ENCODE data around the gene PCGF3.
"Not testable (repeated sequence)": the region's sequence is repeated elsewhere in the genome, so short reads cannot be mapped to it uniquely, and the experiment has no call there.

PCGF3 gene

DNA sequence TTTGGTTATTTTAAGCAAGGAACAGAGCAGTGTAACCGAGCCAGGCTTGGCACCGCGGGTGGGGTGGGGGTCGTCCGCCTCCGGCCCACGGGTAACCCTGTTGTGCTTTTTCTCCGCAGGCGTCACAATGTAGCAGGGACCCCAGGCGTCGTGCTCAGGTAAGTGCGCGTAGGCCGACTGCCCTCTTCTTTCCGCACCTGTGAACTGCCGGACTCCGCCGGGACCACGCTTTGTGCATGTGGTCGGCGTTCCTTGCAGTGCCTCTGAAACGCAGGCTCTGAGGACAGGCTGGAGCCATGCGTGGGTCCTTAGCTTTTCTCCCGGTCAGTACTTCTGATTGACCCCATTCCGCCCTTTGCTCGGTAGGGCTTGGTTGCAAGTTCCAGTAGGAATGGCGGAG, 24.9 kb downstream of the PCGF3 start:
- Histone ChIP-seq H3K79me2 (ENCODE audit: insufficient read depth, low read length) (peaks cover 35% of the 10 kb centered on the region; the same call in 1 of the 2 replicates), H3K27me3 (ENCODE audit: insufficient read depth, low read length, poor library complexity, severe bottlenecking) (no peaks in the 10 kb centered on the region), H3K4me1 (ENCODE audit: insufficient read depth, low read length, poor library complexity, severe bottlenecking) (no peaks in the 10 kb centered on the region), H3K4me3 (ENCODE audit: low read length, poor library complexity, severe bottlenecking) (no peak overlapping the region), H3K4me2 (ENCODE audit: low read depth, low read length, poor library complexity, severe bottlenecking) (no peak overlapping the region), H3K9ac (ENCODE audit: low read depth, low read length, poor library complexity, severe bottlenecking) (no peak overlapping the region), H2AFZ (ENCODE audit: low read length) (no peak overlapping the region), H4K20me1 (ENCODE audit: insufficient read depth, low read length, poor library complexity, severe bottlenecking) (peaks cover 23% of the 10 kb centered on the region), H3F3A (ENCODE audit: low read depth) (no peaks in the 10 kb centered on the region), H3K36me3 (ENCODE audit: insufficient read depth, low read length) (peaks cover 42% of the 10 kb centered on the region; the same call in 1 of the 2 replicates), H3K9me3 (ENCODE audit: insufficient read depth, low read depth, low read length) (no peaks in the 10 kb centered on the region), H3K9me2 (replicated peaks; ENCODE audit: low read depth, low read length) (no peaks in the 10 kb centered on the region)
- TF ChIP-seq, protein P1, sequence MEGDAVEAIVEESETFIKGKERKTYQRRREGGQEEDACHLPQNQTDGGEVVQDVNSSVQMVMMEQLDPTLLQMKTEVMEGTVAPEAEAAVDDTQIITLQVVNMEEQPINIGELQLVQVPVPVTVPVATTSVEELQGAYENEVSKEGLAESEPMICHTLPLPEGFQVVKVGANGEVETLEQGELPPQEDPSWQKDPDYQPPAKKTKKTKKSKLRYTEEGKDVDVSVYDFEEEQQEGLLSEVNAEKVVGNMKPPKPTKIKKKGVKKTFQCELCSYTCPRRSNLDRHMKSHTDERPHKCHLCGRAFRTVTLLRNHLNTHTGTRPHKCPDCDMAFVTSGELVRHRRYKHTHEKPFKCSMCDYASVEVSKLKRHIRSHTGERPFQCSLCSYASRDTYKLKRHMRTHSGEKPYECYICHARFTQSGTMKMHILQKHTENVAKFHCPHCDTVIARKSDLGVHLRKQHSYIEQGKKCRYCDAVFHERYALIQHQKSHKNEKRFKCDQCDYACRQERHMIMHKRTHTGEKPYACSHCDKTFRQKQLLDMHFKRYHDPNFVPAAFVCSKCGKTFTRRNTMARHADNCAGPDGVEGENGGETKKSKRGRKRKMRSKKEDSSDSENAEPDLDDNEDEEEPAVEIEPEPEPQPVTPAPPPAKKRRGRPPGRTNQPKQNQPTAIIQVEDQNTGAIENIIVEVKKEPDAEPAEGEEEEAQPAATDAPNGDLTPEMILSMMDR (conservative IDR thresholded peaks at IDR 0.05; ENCODE audit: low read length): no peak
- no peak for TF ChIP-seq EZH2phosphoT487 (IDR thresholded peaks at IDR 0.05; ENCODE audit: borderline replicate concordance)

DNA sequence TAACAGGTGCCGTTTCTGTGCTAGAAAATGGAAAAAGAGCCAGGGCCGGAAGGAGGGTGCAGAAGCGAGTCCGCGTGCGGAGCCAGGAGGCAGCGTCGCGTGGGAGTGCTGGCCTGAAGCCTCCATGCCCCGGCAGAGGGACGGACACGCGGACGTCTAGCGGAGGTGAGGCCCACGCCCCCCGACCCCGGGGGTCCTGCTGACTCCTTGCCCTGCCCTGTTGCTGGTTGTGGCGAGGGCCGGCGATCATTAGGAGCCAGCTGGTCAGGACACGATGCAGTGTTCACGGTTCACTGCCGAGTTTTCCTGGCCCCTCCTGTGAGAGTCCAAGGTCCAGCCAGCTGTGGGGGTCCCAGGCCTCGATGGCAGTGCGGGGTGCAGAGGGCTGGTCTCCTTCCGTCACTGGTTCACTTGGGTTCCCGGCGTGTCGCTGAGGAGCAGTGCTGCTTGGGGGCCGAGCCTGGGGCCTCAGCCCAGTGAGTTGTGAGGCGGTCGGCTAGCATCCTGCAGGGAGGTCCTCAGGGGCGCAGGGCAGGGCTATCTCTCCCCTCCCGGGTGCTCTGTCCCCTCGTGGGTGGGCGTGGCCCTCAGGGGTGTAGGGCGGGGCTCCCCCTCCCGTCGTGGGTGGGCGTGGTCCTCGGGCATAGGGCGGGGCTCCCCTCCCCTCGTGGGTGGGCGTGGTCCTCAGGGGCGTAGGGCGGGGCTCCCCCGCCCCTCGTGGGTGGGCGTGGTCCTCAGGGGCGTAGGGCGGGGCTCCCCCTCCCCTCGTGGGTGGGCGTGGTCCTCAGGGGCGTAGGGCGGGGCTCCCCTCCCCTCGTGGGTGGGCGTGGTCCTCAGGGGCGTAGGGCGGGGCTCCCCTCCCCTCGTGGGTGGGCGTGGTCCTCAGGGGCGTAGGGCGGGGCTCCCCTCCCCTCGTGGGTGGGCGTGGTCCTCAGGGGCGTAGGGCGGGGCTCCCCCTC, 25.6 kb downstream of the PCGF3 start:
- not testable (repeated sequence) for H3K9me3 ChIP-seq (ENCODE audit: insufficient read depth, low read depth, low read length); H3K9ac ChIP-seq (ENCODE audit: low read depth, low read length, poor library complexity, severe bottlenecking); H3K4me2 ChIP-seq (ENCODE audit: low read depth, low read length, poor library complexity, severe bottlenecking); H3K4me3 ChIP-seq (ENCODE audit: low read length, poor library complexity, severe bottlenecking); H3K9me2 ChIP-seq (replicated peaks; ENCODE audit: low read depth, low read length); H2AFZ ChIP-seq (ENCODE audit: low read length); H3K4me1 ChIP-seq (ENCODE audit: insufficient read depth, low read length, poor library complexity, severe bottlenecking); H3F3A ChIP-seq (ENCODE audit: low read depth); H3K27me3 ChIP-seq (ENCODE audit: insufficient read depth, low read length, poor library complexity, severe bottlenecking)
- Histone ChIP-seq H3K79me2 (ENCODE audit: insufficient read depth, low read length) (peaks cover 28% of the 10 kb centered on the region; the same call in 1 of the 2 replicates), H3K36me3 (ENCODE audit: insufficient read depth, low read length) (peaks cover 48% of the 10 kb centered on the region; the same call in 1 of the 2 replicates), H4K20me1 (ENCODE audit: insufficient read depth, low read length, poor library complexity, severe bottlenecking) (peaks cover 17% of the 10 kb centered on the region)

DNA sequence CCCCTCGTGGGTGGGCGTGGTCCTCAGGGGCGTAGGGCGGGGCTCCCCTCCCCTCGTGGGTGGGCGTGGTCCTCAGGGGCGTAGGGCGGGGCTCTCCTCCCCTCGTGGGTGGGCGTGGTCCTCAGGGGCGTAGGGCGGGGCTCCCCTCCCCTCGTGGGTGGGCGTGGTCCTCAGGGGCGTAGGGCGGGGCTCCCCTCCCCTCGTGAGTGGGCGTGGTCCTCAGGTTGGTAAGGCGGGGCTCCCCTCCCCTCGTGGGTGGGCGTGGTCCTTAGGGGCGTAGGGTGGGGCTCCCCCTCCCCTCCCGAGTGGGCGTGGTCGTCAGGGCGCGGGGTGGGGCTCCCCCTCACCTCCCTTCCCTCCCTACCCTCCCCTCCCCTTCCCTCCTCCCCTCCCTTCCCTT, 26.3 kb downstream of the PCGF3 start:
- Histone ChIP-seq H4K20me1 (ENCODE audit: insufficient read depth, low read length, poor library complexity, severe bottlenecking) (peaks cover 10% of the 10 kb centered on the region), H3K36me3 (ENCODE audit: insufficient read depth, low read length) (peaks cover 50% of the 10 kb centered on the region; the same call in 1 of the 2 replicates), H3K79me2 (ENCODE audit: insufficient read depth, low read length) (peaks cover 21% of the 10 kb centered on the region; the same call in 1 of the 2 replicates)
- not testable (repeated sequence) for H3F3A ChIP-seq (ENCODE audit: low read depth); H2AFZ ChIP-seq (ENCODE audit: low read length); H3K4me2 ChIP-seq (ENCODE audit: low read depth, low read length, poor library complexity, severe bottlenecking); H3K4me1 ChIP-seq (ENCODE audit: insufficient read depth, low read length, poor library complexity, severe bottlenecking); H3K9me2 ChIP-seq (replicated peaks; ENCODE audit: low read depth, low read length); H3K9me3 ChIP-seq (ENCODE audit: insufficient read depth, low read depth, low read length); H3K27me3 ChIP-seq (ENCODE audit: insufficient read depth, low read length, poor library complexity, severe bottlenecking); H3K4me3 ChIP-seq (ENCODE audit: low read length, poor library complexity, severe bottlenecking); H3K9ac ChIP-seq (ENCODE audit: low read depth, low read length, poor library complexity, severe bottlenecking)

DNA sequence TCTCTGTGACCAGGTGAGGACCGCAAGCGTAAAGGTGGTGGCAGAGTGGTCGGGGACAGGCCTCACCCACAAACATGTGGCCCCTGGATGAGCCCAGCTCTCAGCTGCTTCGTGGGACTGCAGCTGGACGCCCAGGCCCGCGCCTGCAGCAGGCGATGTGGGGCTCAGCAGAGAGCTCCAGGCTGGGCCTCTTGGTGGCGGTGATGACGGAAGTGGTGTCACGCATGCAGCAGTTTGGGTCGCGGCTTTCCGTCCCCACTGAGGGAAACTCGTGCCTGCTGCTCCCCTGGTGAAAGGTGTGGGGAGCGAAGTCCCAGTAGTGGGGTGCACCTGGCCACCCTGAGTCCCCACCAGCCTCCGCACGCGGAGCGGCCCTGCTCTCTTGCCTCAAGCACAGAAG, 26.9 kb downstream of the PCGF3 start:
- no peaks in the 10 kb centered on the region for H3K9me3 ChIP-seq (ENCODE audit: insufficient read depth, low read depth, low read length)
- peaks cover 55% of the 10 kb centered on the region; the same call in 1 of the 2 replicates for H3K36me3 ChIP-seq (ENCODE audit: insufficient read depth, low read length)
- TF ChIP-seq, protein P1 (conservative IDR thresholded peaks at IDR 0.05; ENCODE audit: low read length): no peak
- no peak for TF ChIP-seq EZH2phosphoT487 (IDR thresholded peaks at IDR 0.05; ENCODE audit: borderline replicate concordance)
- peaks cover 19% of the 10 kb centered on the region; the same call in 1 of the 2 replicates for H3K79me2 ChIP-seq (ENCODE audit: insufficient read depth, low read length)
- H3K4me3 ChIP-seq (ENCODE audit: low read length, poor library complexity, severe bottlenecking): no peak overlapping the region
- H3K27me3 ChIP-seq (ENCODE audit: insufficient read depth, low read length, poor library complexity, severe bottlenecking): no peaks in the 10 kb centered on the region
- H3K9me2 ChIP-seq (replicated peaks; ENCODE audit: low read depth, low read length): no peaks in the 10 kb centered on the region
- H2AFZ ChIP-seq (ENCODE audit: low read length): no peak overlapping the region
- H3K4me1 ChIP-seq (ENCODE audit: insufficient read depth, low read length, poor library complexity, severe bottlenecking): no peaks in the 10 kb centered on the region
- no peak overlapping the region for H3K9ac ChIP-seq (ENCODE audit: low read depth, low read length, poor library complexity, severe bottlenecking)
- H3F3A ChIP-seq (ENCODE audit: low read depth): no peaks in the 10 kb centered on the region
- peaks cover 10% of the 10 kb centered on the region for H4K20me1 ChIP-seq (ENCODE audit: insufficient read depth, low read length, poor library complexity, severe bottlenecking)
- H3K4me2 ChIP-seq (ENCODE audit: low read depth, low read length, poor library complexity, severe bottlenecking): no peak overlapping the region

Measured in Loucy (cell line).